Epithelial cell of prostate (primary cell): ENCODE results near the gene PODN.

Experiments used
- DNase-seq: peaks from one replicate; pipeline ENCODE4 v3.0.0-alpha.2; 2011; ENCODE audit warnings: low read depth, low spot score
- H3K27ac ChIP-seq: fragments of 450-650 bp; 2 replicates; pipeline ENCODE4 v1.5.1; 2017; ENCODE audit warnings: mild to moderate bottlenecking

Gene PODN, protein sequence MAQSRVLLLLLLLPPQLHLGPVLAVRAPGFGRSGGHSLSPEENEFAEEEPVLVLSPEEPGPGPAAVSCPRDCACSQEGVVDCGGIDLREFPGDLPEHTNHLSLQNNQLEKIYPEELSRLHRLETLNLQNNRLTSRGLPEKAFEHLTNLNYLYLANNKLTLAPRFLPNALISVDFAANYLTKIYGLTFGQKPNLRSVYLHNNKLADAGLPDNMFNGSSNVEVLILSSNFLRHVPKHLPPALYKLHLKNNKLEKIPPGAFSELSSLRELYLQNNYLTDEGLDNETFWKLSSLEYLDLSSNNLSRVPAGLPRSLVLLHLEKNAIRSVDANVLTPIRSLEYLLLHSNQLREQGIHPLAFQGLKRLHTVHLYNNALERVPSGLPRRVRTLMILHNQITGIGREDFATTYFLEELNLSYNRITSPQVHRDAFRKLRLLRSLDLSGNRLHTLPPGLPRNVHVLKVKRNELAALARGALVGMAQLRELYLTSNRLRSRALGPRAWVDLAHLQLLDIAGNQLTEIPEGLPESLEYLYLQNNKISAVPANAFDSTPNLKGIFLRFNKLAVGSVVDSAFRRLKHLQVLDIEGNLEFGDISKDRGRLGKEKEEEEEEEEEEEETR

DNA sequence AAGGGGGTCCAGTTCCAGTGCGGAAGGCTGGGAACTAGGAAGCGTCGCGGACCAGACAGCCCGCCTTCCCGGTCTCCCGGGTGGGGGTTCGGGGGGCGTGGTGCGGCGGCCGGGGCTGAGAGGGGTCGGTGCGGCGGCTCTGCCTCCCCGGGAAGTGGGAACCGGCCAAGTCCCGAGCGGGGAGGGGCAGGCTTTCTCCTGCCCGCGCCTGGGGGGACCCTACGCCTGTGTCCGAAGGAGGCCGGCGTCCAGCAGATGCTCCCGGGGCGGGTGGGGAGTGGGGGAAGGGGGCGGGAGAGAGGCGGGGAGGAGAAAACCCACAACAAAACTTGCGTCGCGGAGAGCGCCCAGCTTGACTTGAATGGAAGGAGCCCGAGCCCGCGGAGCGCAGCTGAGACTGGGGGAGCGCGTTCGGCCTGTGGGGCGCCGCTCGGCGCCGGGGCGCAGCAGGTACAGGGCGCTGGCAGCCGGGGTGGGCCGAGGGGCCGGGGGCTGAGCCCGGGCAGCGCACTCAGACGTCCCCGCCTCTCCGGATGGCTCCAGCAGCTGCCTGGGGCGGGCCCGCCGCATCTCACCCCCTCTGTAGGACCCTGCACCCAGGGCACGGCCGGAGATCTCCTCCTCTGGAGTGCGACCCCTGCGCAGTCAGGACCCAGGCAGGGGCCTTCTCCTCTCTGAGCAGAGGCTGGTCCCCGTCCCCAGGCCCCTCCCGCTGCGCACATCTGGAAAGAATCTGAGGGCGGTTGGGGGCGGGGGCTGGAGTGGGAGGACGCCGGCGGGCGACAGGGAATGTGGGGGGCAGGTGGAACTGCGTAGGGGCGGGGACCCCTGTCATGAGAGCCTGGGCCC, at the start of gene PODN:
PODN (plus strand) TSS at position 355 of the 849 bp plus-strand sequence. CDS start 7,643 bp downstream, outside the sequence.
- no peak within 1 kb of the TSS for H3K27ac ChIP-seq
- DNase-seq: no peak

DNA sequence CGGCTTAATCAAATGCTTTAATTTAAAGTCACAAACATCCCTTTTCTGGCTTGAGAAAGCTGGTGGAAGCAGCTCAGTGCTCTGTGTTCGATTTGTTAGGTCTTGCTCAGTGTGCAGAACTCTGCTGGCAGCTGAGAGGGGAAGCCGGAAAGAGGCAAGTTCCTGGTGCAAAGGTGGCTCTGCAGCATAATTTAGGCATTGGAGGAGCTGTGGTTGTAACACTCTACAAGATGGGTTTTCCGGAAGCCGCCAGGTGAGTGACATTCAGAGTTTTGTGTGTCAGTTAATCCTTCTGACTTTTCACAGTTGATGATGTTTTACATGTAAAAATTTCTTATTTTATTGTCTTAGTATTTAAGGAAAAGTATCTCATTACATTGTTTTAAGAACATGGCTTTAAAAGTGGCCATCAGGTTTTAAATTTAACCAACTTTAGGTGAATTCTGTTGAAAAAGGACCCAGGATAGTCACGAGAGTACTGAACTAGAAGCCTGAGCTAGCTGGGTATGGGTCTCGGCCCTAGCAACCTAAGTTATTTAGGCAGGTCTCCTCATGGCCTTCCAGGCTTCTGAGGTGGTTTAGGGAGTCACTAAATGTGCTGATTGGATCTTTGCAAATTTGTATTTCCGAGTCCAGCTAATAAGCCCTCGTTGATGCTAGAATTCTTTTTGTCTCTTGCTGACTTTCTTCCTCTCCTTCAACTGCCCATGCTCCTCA, 47.1 kb upstream of the PODN start:
- DNase-seq: peak; percentile 76
- H3K27ac ChIP-seq: peak overlapping the region; percentile 46

DNA sequence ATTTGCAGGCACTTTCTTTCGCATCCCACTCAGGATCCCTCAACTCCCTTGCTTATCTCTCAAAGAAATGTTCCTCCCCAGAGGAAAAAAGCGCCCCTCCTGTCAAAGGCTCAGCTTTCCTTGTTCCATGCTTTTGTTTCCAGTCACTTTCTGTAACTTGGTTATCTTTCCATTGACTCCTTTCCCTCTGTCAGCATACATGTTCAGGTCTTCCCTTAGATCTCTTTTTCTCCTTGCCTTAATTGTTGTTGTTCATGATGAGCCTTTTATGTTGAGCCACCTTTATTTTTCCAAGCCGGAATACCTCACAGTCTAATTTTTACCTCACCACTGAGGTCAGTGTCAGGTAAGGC, 46.5 kb upstream of the PODN start:
- DNase-seq: no peak
- peak overlapping the region; percentile 46 for H3K27ac ChIP-seq

DNA sequence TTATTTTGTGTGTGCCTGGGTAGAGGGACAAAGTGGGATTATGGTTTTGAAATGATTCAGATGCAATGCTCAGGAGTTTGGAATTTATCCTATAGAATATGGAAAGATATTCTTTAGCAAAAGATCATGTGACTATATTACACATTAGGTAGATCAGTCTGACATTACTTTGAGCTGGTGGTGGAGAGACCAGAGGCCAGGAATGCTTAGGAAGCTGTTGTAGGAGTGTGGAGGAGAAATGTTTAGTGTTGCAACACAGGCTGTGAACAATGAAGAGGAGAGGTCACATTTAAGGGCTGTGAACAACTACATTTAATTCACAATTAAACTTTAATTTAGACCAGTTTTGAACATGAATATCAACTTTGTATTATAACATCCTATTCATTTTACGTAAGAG, 45.3 kb upstream of the PODN start:
- DNase-seq: no peak
- peak overlapping the region; percentile 46 for H3K27ac ChIP-seq

DNA sequence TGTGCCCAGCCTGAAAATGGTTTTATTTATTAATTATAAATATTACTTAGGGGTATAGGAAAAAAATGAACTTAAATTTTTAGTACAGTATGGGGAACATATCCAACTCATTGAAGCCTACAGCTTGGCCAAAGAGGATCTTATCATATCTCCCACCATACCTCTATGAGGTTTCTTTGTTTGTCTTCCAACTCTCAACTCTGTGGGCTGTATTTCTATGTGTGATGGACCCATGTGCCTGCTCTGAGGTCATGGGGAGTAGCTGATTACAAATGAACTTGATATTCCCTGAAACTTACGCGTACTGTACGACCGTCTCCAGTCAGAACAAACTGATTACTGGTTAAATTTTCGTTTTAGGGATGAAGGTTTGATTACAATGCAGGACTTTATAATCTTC, 41.4 kb upstream of the PODN start:
- DNase-seq: no peak
- H3K27ac ChIP-seq: no peak overlapping the region

DNA sequence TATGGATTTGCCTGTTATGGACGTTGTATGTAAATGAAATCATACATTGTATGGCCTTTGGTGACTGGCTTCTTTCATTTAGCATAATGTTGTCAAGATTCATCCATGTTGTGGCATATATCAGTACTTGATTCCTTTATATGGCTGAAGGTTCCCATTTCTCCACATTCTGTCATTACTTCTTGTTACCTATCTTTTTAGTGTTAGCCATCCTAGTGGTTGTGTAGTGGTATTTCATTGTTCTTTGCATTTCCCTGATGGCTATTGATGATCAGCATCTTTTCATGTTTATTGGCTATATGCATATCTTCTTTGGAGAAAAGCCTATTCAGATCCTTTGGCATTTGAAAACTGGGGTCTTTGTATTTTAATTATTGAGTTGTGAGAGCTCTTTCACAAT, 39.8 kb upstream of the PODN start:
- H3K27ac ChIP-seq: no peak overlapping the region
- DNase-seq: no peak

DNA sequence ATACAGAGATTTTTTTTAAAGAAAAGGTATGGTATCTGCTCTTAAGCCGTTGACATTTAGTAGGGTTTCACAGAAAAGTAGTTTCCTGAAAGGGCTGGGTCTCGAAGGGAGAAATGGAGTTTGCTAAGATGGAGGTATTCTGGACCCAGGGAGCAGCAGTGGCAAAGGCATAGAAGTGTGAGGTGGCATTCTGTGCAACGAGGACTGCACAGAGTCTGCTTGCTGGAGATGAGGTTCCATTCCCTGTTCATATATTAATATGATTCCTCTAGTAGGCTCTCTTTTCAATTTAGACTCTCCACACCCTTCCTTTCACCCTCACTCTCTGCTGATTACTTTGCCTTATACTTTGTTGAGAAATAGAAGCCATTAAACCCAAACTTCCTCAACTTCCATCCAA, 38.5 kb upstream of the PODN start:
- no peak overlapping the region for H3K27ac ChIP-seq

DNA sequence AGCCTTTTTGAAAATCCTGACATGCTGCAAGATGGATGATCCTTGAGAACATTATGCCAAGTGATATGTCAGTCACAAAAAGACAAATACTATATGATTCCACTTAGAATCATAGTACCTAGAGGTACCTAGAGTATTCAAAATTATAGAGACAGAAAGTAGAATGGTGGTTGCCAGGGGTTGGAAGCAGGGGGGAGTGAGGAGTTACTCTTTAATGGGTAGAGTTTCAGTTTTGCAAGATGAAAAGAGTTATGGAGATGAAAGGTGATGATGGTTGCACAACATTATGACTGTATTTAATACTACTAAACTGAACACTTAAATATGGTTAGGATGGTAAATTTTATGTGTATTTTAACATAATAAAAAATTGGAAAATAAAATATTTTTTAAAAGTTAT, 37.9 kb upstream of the PODN start:
- DNase-seq: no peak
- no peak overlapping the region for H3K27ac ChIP-seq

More for the DNA sequence above, 38.5 kb upstream of the PODN start:
- no peak for DNase-seq

DNA sequence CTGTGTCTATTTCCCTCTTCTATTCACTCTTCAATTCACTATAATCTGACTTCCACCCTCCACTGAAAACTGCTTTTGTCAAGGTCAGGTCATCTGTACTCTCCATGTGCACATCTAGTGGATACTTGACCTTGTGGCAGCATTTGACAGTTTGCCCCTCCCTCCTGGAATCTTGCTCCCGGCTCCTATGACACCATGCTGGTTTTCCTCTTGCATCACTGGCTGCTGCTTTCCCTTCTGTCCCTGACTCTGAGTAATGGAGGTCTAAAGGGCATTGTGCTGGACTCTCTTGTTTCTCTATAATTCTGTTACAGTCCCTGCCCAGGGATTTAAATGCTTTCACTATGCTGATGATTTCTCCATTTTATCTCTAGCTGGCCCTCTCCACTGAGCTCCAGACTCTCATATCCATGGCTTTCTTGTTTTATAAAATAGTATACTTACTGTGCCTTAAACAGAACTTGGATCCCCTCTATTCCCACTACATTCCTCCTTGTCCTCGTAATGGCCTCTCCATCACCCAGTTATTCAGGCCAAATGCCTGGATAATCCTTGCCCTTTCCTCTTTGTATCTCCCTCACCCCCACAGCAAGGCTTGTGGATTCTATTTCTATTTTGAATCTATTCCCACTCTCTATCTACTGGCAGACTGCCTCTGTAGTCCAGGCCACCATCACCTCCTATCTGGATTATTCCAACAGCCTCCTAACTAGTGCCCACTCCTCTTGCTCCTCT, 36.8 kb upstream of the PODN start:
- DNase-seq: no peak

DNA sequence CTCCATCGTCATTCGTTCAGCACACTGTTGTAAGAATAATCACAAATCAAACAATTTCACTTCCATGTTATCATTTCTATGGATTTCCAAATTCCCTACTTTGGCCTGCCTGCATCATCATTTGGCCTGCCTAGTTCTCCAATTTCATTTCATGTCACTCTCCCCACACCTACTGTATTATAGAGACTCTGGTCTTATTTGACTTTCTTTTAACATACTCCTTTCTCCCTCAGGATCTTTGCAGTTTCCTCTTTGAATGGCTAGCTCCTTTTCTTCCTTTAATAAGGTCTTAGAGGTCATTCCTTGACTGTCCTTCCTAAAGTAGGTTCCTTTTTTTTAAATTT, 36.3 kb upstream of the PODN start:
- no peak overlapping the region for H3K27ac ChIP-seq
- no peak for DNase-seq

More for the DNA sequence above, 36.8 kb upstream of the PODN start:
- H3K27ac ChIP-seq: no peak overlapping the region

DNA sequence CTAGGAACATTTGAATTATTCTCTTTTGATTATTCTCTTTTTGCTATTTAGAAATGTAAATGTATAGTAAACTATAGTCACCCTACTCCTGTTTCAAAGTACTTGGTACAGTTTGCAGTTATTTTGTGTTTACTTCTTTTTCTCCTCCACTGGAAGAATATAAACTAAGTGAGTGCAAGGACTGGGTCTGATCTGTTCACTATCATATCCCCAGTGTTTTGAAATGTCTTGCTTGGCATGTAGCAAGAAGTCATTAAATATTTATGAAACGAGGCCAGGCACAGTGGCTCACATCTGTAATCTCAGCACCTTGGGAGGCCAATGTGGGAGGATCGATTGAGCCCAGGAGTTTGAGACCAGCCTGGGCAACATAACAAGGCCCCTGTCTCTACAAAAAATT, 35.8 kb upstream of the PODN start:
- no peak for DNase-seq
- no peak overlapping the region for H3K27ac ChIP-seq

DNA sequence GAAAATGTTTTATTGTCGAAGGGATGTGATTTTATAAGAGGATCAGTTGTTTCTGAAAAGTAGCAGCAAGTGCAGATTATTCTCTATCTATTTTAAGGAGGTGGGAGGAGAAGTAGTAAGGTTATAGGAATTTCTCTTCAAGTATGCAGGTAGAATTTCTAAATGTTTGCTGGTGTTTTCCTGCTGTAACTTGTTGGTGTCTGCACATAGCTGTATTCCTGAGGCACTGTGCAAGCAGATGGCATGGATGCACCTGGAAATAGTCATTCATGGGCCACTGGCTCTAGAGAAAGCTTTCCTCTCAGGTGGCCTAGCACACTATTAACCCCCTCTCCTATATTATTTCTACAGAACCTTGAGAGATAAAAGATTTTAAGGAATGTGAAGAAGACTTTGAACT, 30.3 kb upstream of the PODN start:
- H3K27ac ChIP-seq: peak overlapping the region; percentile 44
- peak; percentile 22 for DNase-seq

DNA sequence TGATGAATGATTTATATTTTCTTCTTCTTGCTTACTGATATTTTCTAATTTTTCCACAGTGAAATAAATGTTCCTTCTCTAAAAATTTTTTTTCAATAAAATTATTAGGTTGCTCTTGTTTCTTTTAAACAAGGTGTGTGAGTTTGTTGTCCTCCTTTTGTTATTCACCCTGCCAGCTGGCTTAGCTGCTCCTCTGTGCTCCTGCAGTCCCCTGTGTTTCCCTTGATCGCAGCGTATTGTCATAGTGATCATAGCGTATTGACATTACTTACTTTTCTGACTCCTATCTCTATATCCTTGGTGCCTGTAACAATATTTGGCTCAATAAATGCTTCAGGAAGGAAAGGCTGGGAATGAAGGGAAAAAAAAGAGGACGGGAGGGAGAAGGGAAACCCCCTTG, 24.9 kb upstream of the PODN start:
- no peak overlapping the region for H3K27ac ChIP-seq
- DNase-seq: no peak

DNA sequence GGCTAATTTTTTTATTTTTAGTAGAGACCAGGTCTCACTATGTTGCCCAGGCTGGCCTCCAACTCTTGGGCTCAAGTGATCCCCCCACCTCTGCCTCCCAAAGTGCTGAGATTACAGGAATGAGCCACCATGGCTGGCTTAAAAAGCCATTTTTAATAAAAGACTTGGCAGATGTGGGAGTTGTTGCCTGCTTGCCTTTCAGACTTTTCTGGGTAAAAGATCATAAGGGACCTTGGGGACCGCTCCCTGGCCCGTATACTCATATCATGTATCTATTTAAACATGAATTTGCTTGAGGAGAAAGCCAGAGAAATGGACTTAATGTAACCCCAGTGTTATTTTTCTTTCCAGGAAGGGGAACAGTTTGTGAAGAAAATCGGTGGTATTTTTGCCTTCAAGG, 23.4 kb upstream of the PODN start:
- no peak overlapping the region for H3K27ac ChIP-seq
- no peak for DNase-seq

DNA sequence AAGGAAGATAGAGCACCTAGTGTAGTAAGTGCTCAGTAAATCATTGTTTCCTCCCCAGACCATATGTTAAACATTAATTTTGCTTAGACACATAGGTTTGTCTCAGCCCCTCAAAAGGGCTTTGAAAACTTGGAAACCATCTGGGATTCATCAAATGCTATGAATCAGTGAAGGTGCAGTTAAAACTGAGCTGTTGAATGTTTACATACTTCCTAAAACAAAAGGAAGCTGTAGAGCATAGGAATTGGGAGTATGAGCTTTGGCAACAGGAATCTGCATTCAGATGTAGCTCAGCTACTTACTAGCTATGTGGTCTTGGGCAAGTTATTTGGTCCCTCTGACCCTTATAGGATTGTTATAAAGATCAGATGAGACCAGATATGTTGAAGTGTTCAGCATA, 18.7 kb upstream of the PODN start:
- no peak overlapping the region for H3K27ac ChIP-seq
- DNase-seq: no peak

DNA sequence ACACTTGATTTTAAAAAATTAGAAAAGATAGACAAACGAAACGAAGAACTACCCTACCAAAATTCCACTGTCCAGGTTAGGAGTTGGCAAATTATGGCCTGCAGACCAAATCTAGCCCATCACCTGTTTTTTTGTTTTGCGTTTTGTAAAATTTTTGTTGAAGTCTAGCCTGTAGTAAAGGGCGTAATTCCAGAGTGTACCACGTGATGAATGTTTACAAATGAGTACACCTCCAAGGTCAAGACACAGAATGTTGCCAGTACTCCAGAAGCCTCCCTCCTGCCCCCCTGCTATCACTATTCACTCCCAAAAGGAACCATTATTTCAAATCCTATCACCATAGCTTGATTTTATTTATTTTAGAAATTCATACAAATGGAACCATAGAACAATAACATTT, 17.1 kb upstream of the PODN start:
- no peak overlapping the region for H3K27ac ChIP-seq
- DNase-seq: no peak

DNA sequence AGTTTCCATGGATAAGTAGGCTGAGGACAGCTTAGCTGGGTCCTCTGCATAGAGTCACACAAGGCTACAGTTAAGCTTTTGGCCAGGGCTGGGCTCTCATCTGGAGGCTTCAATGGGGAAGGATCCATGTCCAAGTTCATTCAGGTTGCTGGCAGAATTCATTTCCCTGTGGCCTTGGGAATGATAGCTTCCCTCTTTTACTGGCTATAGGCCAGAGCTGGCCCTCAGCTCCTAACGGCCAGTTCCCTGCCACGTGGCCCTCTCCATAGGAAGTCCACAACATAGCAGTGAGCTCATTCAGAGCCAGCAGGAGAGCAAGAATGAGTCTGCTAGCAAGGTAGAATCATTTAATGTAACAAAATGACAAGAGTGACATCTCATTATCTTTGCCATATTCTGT, 15.1 kb upstream of the PODN start:
- H3K27ac ChIP-seq: no peak overlapping the region

DNA sequence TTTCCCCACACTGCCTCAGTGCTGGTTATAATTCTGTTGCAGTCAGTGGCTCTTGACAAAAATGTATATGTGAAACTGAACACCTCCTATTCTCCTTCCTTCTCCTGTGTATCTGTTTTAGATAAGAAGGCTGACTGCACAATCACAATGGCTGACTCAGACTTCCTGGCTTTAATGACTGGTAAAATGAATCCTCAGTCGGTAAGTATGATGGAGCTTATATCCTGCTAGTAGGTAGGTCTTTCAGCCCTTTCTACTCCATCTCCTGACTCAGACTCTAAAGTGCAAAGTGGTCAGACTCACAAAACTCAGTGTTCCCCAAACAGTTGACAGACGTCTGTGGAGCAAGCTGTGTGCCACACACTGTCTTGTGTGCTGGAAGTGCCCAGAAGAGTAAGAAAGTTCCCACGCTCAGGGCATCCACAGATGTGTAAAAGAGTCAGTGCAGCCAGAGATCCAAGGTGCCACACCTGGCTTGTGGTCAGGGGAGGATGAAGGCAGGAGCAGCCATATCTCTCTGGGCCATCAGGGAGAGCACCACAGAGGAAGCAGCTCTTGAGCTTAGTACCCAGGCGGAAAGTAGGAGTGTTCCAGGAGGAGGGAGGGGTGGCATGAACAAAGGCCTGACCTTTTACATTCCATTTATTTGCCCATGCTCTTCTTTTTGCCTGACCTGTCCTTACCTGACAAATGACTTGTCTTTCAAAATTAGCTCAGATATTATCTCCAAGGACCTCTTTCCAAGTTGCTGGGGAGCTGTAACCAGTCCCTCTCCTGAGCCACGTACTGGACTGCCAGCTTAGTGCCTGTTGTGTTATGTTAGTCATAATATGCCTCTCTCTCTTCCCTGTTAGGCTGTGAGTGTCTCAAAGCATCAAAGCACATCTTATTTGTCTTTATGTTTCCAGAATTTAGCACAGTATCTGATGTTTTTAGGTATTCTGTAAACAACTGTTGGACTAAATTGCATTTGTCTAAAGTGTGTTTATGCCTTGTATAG, 14.0 kb upstream of the PODN start:
- DNase-seq: peak; percentile 48
- no peak overlapping the region for H3K27ac ChIP-seq

More for the DNA sequence above, 15.1 kb upstream of the PODN start:
- DNase-seq: no peak
